ENCODE results near the gene SUPT4H1.

The SUPT4H1 gene

DNA sequence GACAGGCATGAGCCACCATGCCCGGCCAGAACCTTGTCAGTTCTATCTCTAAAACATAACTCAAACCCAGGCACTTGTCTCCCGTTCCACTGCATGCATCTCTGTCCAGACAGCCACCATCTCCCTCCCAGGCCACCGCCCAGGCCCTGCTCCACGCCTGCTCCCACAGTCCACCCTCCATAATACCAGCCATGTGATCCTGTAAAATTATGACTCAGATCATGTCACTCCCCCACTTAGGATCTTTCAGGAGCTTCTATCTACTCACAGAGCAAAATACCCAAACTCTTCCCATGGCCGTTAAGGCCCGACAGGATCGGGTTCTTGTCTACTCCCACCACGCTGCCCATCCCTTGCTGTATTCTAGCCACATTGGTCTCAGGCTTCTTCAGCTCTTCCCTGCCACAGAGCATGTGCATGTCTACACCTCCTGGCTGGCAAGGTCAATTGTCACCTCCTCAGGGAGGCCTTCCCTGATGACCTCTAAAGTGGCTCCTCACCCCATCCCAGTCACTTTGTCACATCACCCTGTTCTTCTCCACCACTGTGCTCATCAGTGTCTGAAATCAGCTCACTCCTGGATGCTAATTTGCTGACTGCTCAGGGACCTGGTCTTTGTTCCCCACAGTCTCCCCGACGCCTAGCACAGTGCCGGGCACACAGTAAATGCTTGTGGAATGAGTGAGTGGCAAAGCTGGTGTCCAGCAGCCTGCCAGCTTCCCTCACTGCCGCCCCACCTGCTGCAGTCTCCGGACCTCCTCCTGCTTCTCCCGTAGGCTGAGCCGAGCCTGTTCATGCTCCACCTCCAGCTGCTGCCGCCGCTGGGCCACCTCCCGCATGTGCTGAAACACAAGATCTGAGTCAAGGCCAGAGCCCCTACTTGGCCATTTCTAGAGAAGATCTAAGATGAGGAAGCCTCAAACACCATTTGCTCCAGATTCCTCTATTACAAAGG lies 30.2 kb downstream of the SUPT4H1 start:
- H4K91ac ChIP-seq (ENCODE audit: low read length) = no peak overlapping the region
- no peak overlapping the region for H3K4ac ChIP-seq (ENCODE audit: low read depth in 1 of 2, low read length in 2 of 2)
- H3K36me3 ChIP-seq (ENCODE audit: control insufficient read depth in 1 of 2, insufficient read depth in 2 of 2, low read depth in 1 of 2, low read length in 2 of 2) = peaks cover 0 to 4% of the 10 kb centered on the region in 2 experiments
- no peak overlapping the region for H3K9ac ChIP-seq (ENCODE audit: low read length)
- H2AFZ ChIP-seq (ENCODE audit: low read depth, low read length) = no peak overlapping the region
- H3K23ac ChIP-seq (ENCODE audit: low read length in 2 of 2) = no peak overlapping the region
- H2BK12ac ChIP-seq (ENCODE audit: low read length in 2 of 2) = no peak overlapping the region
- no peak overlapping the region for H3K14ac ChIP-seq (ENCODE audit: low read length in 2 of 2)
- no peak overlapping the region for H4K8ac ChIP-seq (ENCODE audit: low read length)
- 91% methylated on average over 18 of the region's 18 CpGs for WGBS
- no peak overlapping the region for H3K4me3 ChIP-seq (ENCODE audit: insufficient read depth in 1 of 2, low read depth in 1 of 2, low read length in 2 of 2)
- H2BK15ac ChIP-seq (ENCODE audit: low read depth, poor library complexity, severe bottlenecking) = no peak overlapping the region
- no peaks in the 10 kb centered on the region for H3K9me3 ChIP-seq (ENCODE audit: control insufficient read depth, low read length)
- H3K4me2 ChIP-seq (ENCODE audit: low read length, poor library complexity, severe bottlenecking) = no peak overlapping the region
- H2BK5ac ChIP-seq (ENCODE audit: low read depth, low read length, poor library complexity, severe bottlenecking) = no peak overlapping the region
- H3K79me1 ChIP-seq (replicated peaks; ENCODE audit: low read length, poor library complexity, severe bottlenecking) = no peaks in the 10 kb centered on the region
- H3K27me3 ChIP-seq (ENCODE audit: control insufficient read depth in 1 of 2, insufficient read depth in 1 of 2, low read length in 2 of 2) = peaks cover 44 to 46% of the 10 kb centered on the region in 2 experiments
- H2AK5ac ChIP-seq (ENCODE audit: low read length, severe bottlenecking) = no peak overlapping the region
- no peak overlapping the region for H3K27ac ChIP-seq (ENCODE audit: low read length, poor library complexity, severe bottlenecking)
- no peak overlapping the region for H2BK120ac ChIP-seq (ENCODE audit: low read depth, low read length)
- no peak for DNase-seq
- H3K4me1 ChIP-seq (ENCODE audit: control insufficient read depth, insufficient read depth, low read depth, low read length) = peaks cover 15% of the 10 kb centered on the region
- H3K18ac ChIP-seq (ENCODE audit: low read depth in 1 of 2, low read length in 2 of 2) = no peak overlapping the region

DNA sequence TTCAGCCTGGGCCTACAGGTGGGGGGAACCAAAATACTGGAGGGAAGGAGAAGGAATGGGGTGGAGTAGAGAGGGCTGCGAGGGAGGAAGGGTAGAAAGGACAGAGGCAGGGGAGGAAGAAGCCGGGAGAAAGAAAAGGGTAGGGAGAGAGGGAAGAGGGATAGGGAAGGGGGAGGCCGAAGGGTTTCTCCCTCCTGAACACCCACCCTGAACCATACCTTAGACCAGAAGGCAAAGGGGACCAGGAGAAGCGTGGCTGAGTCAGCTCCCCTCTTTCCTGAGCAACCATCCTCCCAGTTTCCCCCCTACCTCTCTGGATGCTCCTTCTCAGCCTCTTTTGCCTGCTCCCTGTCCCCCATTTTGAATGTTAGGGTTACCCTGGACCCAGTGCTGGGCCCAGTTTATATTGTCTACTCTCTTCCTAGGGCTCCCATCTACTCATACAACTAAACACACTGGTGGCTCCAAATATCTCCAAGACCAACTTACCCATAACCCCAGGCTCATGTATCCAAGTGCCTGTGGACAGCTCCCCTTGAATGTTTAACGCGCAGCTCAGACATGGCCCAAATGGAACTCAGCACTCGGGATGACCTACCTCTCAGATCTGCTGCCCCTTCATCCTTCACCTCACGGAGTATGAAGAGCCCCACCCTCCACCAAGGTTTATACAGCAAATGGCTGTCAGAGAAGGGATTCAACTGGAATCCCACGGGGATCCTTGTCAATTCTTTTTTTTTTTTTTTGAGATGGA lies 31.3 kb downstream of the SUPT4H1 start:
- Histone ChIP-seq H3K18ac (ENCODE audit: low read depth in 1 of 2, low read length in 2 of 2) (no peak overlapping the region), H3K4ac (ENCODE audit: low read depth in 1 of 2, low read length in 2 of 2) (no peak overlapping the region), H3K14ac (ENCODE audit: low read length in 2 of 2) (no peak overlapping the region), H2BK15ac (ENCODE audit: low read depth, poor library complexity, severe bottlenecking) (no peak overlapping the region), H2BK120ac (ENCODE audit: low read depth, low read length) (no peak overlapping the region), H3K9me3 (ENCODE audit: control insufficient read depth, low read length) (no peaks in the 10 kb centered on the region), H3K23ac (ENCODE audit: low read length in 2 of 2) (no peak overlapping the region), H2AFZ (ENCODE audit: low read depth, low read length) (no peak overlapping the region), H3K36me3 (ENCODE audit: control insufficient read depth in 1 of 2, insufficient read depth in 2 of 2, low read depth in 1 of 2, low read length in 2 of 2) (peaks cover 0 to 4% of the 10 kb centered on the region in 2 experiments), H4K8ac (ENCODE audit: low read length) (no peak overlapping the region), H3K4me2 (ENCODE audit: low read length, poor library complexity, severe bottlenecking) (no peak overlapping the region), H3K9ac (ENCODE audit: low read length) (no peak overlapping the region), H2AK5ac (ENCODE audit: low read length, severe bottlenecking) (no peak overlapping the region), H3K4me3 (ENCODE audit: insufficient read depth in 1 of 2, low read depth in 1 of 2, low read length in 2 of 2) (no peak overlapping the region), H4K91ac (ENCODE audit: low read length) (no peak overlapping the region), H2BK12ac (ENCODE audit: low read length in 2 of 2) (no peak overlapping the region), H3K79me1 (replicated peaks; ENCODE audit: low read length, poor library complexity, severe bottlenecking) (no peaks in the 10 kb centered on the region), H3K27me3 (ENCODE audit: control insufficient read depth in 1 of 2, insufficient read depth in 1 of 2, low read length in 2 of 2) (peaks cover 39 to 45% of the 10 kb centered on the region in 2 experiments), H3K4me1 (ENCODE audit: control insufficient read depth, insufficient read depth, low read depth, low read length) (peaks cover 15% of the 10 kb centered on the region), H3K27ac (ENCODE audit: low read length, poor library complexity, severe bottlenecking) (no peak overlapping the region), H2BK5ac (ENCODE audit: low read depth, low read length, poor library complexity, severe bottlenecking) (no peak overlapping the region)
- WGBS = 74% methylated on average over 7 of the region's 9 CpGs
- no peak for DNase-seq

DNA sequence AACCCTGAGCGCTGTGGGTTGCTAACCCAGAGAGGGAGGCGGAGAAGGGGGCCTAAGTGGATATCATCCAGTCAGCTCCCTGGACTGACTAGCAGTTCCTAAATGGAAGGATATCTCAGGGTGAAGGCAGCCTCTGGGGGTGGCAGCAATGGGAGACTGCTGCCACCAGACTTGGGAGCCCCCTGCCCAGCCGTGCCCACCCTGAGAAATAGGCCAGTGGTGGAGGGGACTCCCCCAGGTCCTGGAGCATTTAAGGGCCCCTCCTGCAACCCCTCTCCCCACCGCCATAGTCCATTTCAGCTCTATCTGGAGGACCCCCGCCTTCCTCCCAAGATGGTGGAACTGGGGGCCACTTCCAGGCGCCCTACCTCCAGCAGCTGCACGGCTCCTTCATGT lies 31.8 kb downstream of the SUPT4H1 start:
- WGBS = 92% methylated on average over 6 of the region's 7 CpGs
- Histone ChIP-seq H3K18ac (ENCODE audit: low read depth in 1 of 2, low read length in 2 of 2) (no peak overlapping the region), H3K23ac (ENCODE audit: low read length in 2 of 2) (no peak overlapping the region), H2BK120ac (ENCODE audit: low read depth, low read length) (no peak overlapping the region), H3K9me3 (ENCODE audit: control insufficient read depth, low read length) (no peaks in the 10 kb centered on the region), H4K8ac (ENCODE audit: low read length) (no peak overlapping the region), H3K4ac (ENCODE audit: low read depth in 1 of 2, low read length in 2 of 2) (no peak overlapping the region), H2BK15ac (ENCODE audit: low read depth, poor library complexity, severe bottlenecking) (no peak overlapping the region), H3K14ac (ENCODE audit: low read length in 2 of 2) (no peak overlapping the region), H2BK12ac (ENCODE audit: low read length in 2 of 2) (no peak overlapping the region), H3K4me1 (ENCODE audit: control insufficient read depth, insufficient read depth, low read depth, low read length) (peaks cover 12% of the 10 kb centered on the region), H3K79me1 (replicated peaks; ENCODE audit: low read length, poor library complexity, severe bottlenecking) (no peaks in the 10 kb centered on the region), H4K91ac (ENCODE audit: low read length) (no peak overlapping the region), H2AK5ac (ENCODE audit: low read length, severe bottlenecking) (no peak overlapping the region), H3K4me3 (ENCODE audit: insufficient read depth in 1 of 2, low read depth in 1 of 2, low read length in 2 of 2) (no peak overlapping the region), H3K4me2 (ENCODE audit: low read length, poor library complexity, severe bottlenecking) (no peak overlapping the region), H3K9ac (ENCODE audit: low read length) (no peak overlapping the region), H3K36me3 (ENCODE audit: control insufficient read depth in 1 of 2, insufficient read depth in 2 of 2, low read depth in 1 of 2, low read length in 2 of 2) (peaks cover 0 to 4% of the 10 kb centered on the region in 2 experiments), H3K27ac (ENCODE audit: low read length, poor library complexity, severe bottlenecking) (no peak overlapping the region), H2BK5ac (ENCODE audit: low read depth, low read length, poor library complexity, severe bottlenecking) (no peak overlapping the region), H2AFZ (ENCODE audit: low read depth, low read length) (no peak overlapping the region), H3K27me3 (ENCODE audit: control insufficient read depth in 1 of 2, insufficient read depth in 1 of 2, low read length in 2 of 2) (peaks cover 36 to 39% of the 10 kb centered on the region in 2 experiments)
- DNase-seq = no peak

Measured in mesenchymal stem cell (in vitro differentiated cells and primary cell).